Measurements from ENCODE around the gene TMEM167B. TPM values are rescaled to one million over a fixed set of nuclear protein-coding genes. Genes with fewer than 3 reads are reported as not detected.

The TMEM167B gene
- total RNA-seq, 1 experiment from 2014 or later = 26.4 TPM

- no TSS peak for BruUV-seq (replicated peaks)
- intact Hi-C loops (cut with micrococcal nuclease; ENCODE audit: unreplicated experiment) = no loop called here
- CTCF ChIA-PET = no interaction called here
- DNase-seq (ENCODE audit: low spot score) = no peak
- POLR2A ChIA-PET (ENCODE audit: low non-redundant PET) = no interaction called here
- no peak for TF ChIP-seq EZH2 (IDR thresholded peaks at IDR 0.05; ENCODE audit: borderline replicate concordance, low read depth, low read length, poor library complexity, severe bottlenecking)
- no peak for TF ChIP-seq CTCF (conservative IDR thresholded peaks at IDR 0.05; ENCODE audit: low read depth, low read length)
- H3K4me1 ChIP-seq (ENCODE audit: insufficient read depth, low read length, poor library complexity, severe bottlenecking) = no peaks in the 10 kb centered on the region
- H3K9me3 ChIP-seq (ENCODE audit: low read depth, low read length, poor library complexity, severe bottlenecking) = no peaks in the 10 kb centered on the region
- no peaks in the 10 kb centered on the region for H3K27me3 ChIP-seq (replicated peaks; ENCODE audit: insufficient read depth, low read depth, low read length, poor library complexity)
- no peaks in the 10 kb centered on the region for H3K36me3 ChIP-seq (ENCODE audit: insufficient read depth, low read length, poor library complexity, severe bottlenecking)
- H3K27ac ChIP-seq (ENCODE audit: low read depth, low read length, poor library complexity, severe bottlenecking) = no peak overlapping the region
- no peak overlapping the region for H3K4me3 ChIP-seq (ENCODE audit: low read depth, low read length, poor library complexity, severe bottlenecking)
Measured at GRCh38 chr1:109056064-109056463, 34.5 kb upstream of the TMEM167B start.

- peaks cover 11% of the 10 kb centered on the region for H3K36me3 ChIP-seq (ENCODE audit: insufficient read depth, low read length, poor library complexity, severe bottlenecking)
- no peaks in the 10 kb centered on the region for H3K27me3 ChIP-seq (replicated peaks; ENCODE audit: insufficient read depth, low read depth, low read length, poor library complexity)
- no peaks in the 10 kb centered on the region for H3K4me1 ChIP-seq (ENCODE audit: insufficient read depth, low read length, poor library complexity, severe bottlenecking)
- ChIA-PET CTCF (no interaction called here), POLR2A (ENCODE audit: low non-redundant PET) (no interaction called here)
- H3K27ac ChIP-seq (ENCODE audit: low read depth, low read length, poor library complexity, severe bottlenecking) = no peak overlapping the region
- no peaks in the 10 kb centered on the region for H3K9me3 ChIP-seq (ENCODE audit: low read depth, low read length, poor library complexity, severe bottlenecking)
- DNase-seq (ENCODE audit: low spot score) = no peak
- intact Hi-C loops (cut with micrococcal nuclease; ENCODE audit: unreplicated experiment) = no loop called here
- no TSS peak for BruUV-seq (replicated peaks)
- H3K4me3 ChIP-seq (ENCODE audit: low read depth, low read length, poor library complexity, severe bottlenecking) = no peak overlapping the region
- TF ChIP-seq CTCF (conservative IDR thresholded peaks at IDR 0.05; ENCODE audit: low read depth, low read length) (no peak), EZH2 (IDR thresholded peaks at IDR 0.05; ENCODE audit: borderline replicate concordance, low read depth, low read length, poor library complexity, severe bottlenecking) (no peak)
Measured at GRCh38 chr1:109059026-109059425, 31.5 kb upstream of the TMEM167B start.

- Histone ChIP-seq H3K4me3 (ENCODE audit: low read depth, low read length, poor library complexity, severe bottlenecking) (no peak overlapping the region), H3K36me3 (ENCODE audit: insufficient read depth, low read length, poor library complexity, severe bottlenecking) (peaks cover 24% of the 10 kb centered on the region), H3K27ac (ENCODE audit: low read depth, low read length, poor library complexity, severe bottlenecking) (no peak overlapping the region), H3K9me3 (ENCODE audit: low read depth, low read length, poor library complexity, severe bottlenecking) (no peaks in the 10 kb centered on the region), H3K27me3 (replicated peaks; ENCODE audit: insufficient read depth, low read depth, low read length, poor library complexity) (no peaks in the 10 kb centered on the region), H3K4me1 (ENCODE audit: insufficient read depth, low read length, poor library complexity, severe bottlenecking) (no peaks in the 10 kb centered on the region)
- CTCF ChIA-PET = no interaction called here
- no peak for DNase-seq (ENCODE audit: low spot score)
- POLR2A ChIA-PET (ENCODE audit: low non-redundant PET) = no interaction called here
- intact Hi-C loops (cut with micrococcal nuclease; ENCODE audit: unreplicated experiment) = no loop called here
- no TSS peak for BruUV-seq (replicated peaks)
- TF ChIP-seq CTCF (conservative IDR thresholded peaks at IDR 0.05; ENCODE audit: low read depth, low read length) (no peak), EZH2 (IDR thresholded peaks at IDR 0.05; ENCODE audit: borderline replicate concordance, low read depth, low read length, poor library complexity, severe bottlenecking) (no peak)
Measured at GRCh38 chr1:109060707-109061106, 29.9 kb upstream of the TMEM167B start.
